ENCODE measurements around the gene MYO10.

Gene MYO10

GRCh38 chr5:16929347-16929746 lies 6.7 kb downstream of the MYO10 start:
- CTCF ChIA-PET = no interaction called here
- Histone ChIP-seq H3K4me3 (ENCODE audit: low read depth, low read length) (no peak overlapping the region), H3K27ac (ENCODE audit: extremely low read depth, low read depth, low read length) (no peak overlapping the region), H3K36me3 (ENCODE audit: control insufficient read depth in 2 of 2, insufficient read depth in 1 of 2, low read length in 2 of 2) (no peaks in the 10 kb centered on the region), H3K4me1 (ENCODE audit: control insufficient read depth, insufficient read depth, low read length) (peaks cover 32% of the 10 kb centered on the region), H3K9me3 (ENCODE audit: control insufficient read depth, insufficient read depth, low read depth, low read length) (no peaks in the 10 kb centered on the region)
- POLR2A ChIA-PET = no interaction called here
- no peak for TF ChIP-seq ZNF639 (tag by site-specific recombination; IDR thresholded peaks at IDR 0.05)
- TF ChIP-seq ZNF768 (tag by site-specific recombination; IDR thresholded peaks at IDR 0.05) = peak; percentile 92
- TF ChIP-seq ZNF580 (tag by site-specific recombination; IDR thresholded peaks at IDR 0.05) = 0 out of 2 replicates have a peak, but pooled peaks have one; percentile 59

GRCh38 chr5:16927613-16928012 lies 8.5 kb downstream of the MYO10 start:
- POLR2A ChIA-PET = no interaction called here
- TF ChIP-seq ZNF510 (tag by site-specific recombination; IDR thresholded peaks at IDR 0.05; ENCODE audit: insufficient replicate concordance) (no peak), IKZF3 (tag by site-specific recombination; IDR thresholded peaks at IDR 0.05) (no peak), ZBTB7A (tag by site-specific recombination; IDR thresholded peaks at IDR 0.05; ENCODE audit: low read depth) (no peak), ZBTB48 (tag by site-specific recombination; IDR thresholded peaks at IDR 0.05) (no peak), ZNF26 (tag by site-specific recombination; IDR thresholded peaks at IDR 0.05) (no peak), YY2 (tag by site-specific recombination; IDR thresholded peaks at IDR 0.05) (no peak), ZNF580 (tag by site-specific recombination; IDR thresholded peaks at IDR 0.05) (no peak), ZNF600 (tag by site-specific recombination; IDR thresholded peaks at IDR 0.05) (no peak), ZNF610 (tag by site-specific recombination; IDR thresholded peaks at IDR 0.05; ENCODE audit: borderline replicate concordance) (no peak), ZNF266 (tag by site-specific recombination; IDR thresholded peaks at IDR 0.05; ENCODE audit: low read depth) (no peak), ZNF350 (tag by site-specific recombination; IDR thresholded peaks at IDR 0.05) (no peak), ZNF362 (tag by site-specific recombination; IDR thresholded peaks at IDR 0.05) (no peak), ZNF341 (tag by site-specific recombination; IDR thresholded peaks at IDR 0.05; ENCODE audit: low read depth) (no peak), ZNF777 (tag by site-specific recombination; IDR thresholded peaks at IDR 0.05; ENCODE audit: borderline replicate concordance) (no peak), PATZ1 (tag by site-specific recombination; IDR thresholded peaks at IDR 0.05) (no peak), ZNF274 (IDR thresholded peaks at IDR 0.05; ENCODE audit: low read length) (no peak), ZNF274 (tag by site-specific recombination; IDR thresholded peaks at IDR 0.05; ENCODE audit: borderline replicate concordance) (no peak), GFI1B (tag by site-specific recombination; IDR thresholded peaks at IDR 0.05) (no peak), ZNF426 (tag by site-specific recombination; IDR thresholded peaks at IDR 0.05) (no peak)
- Histone ChIP-seq H3K4me1 (ENCODE audit: control insufficient read depth, insufficient read depth, low read length) (peaks cover 21% of the 10 kb centered on the region), H3K9me3 (ENCODE audit: control insufficient read depth, insufficient read depth, low read depth, low read length) (no peaks in the 10 kb centered on the region), H3K27ac (ENCODE audit: extremely low read depth, low read depth, low read length) (no peak overlapping the region), H3K36me3 (ENCODE audit: control insufficient read depth in 2 of 2, insufficient read depth in 1 of 2, low read length in 2 of 2) (no peaks in the 10 kb centered on the region), H3K4me3 (ENCODE audit: low read depth, low read length) (no peak overlapping the region)
- CTCF ChIA-PET = interaction anchor here (0.6 to 2.0 kb wide), 6 partner anchors 82 to 981 kb away, joined by 3 to 6 read pairs (median 4); no protein-coding TSS in a partner anchor
